VCaP (cell line): ENCODE measurements around the gene TDP2.
"Not testable (repeated sequence)": the region's sequence is repeated elsewhere in the genome, so short reads cannot be mapped to it uniquely, and the experiment has no call there.

ENCODE experiments used
- H3K27ac ChIP-seq: fragments of 450-650 bp; 2 replicates; pipeline ENCODE4 v1.5.1; 2017
- CTCF ChIP-seq: fragments of 450-650 bp; conservative IDR thresholded peaks from 2 replicates; pipeline ENCODE4 v1.5.1; 2017; ENCODE audit warnings: mild to moderate bottlenecking, moderate library complexity

The TDP2 gene

GRCh38 chr6:24655215-24655614 lies 11.5 kb downstream of the TDP2 start:
- TF ChIP-seq CTCF, result no peak
- peak overlapping the region; percentile 64 for H3K27ac ChIP-seq

GRCh38 chr6:24650365-24650764 lies 16.3 kb downstream of the TDP2 start:
- no peak for TF ChIP-seq CTCF
- peak overlapping the region; percentile 25 for H3K27ac ChIP-seq

GRCh38 chr6:24649691-24650090 lies 17.0 kb downstream of the TDP2 start:
- TF ChIP-seq CTCF, result no peak
- no peak overlapping the region for H3K27ac ChIP-seq

- no peak for TF ChIP-seq CTCF
- no peak overlapping the region for H3K27ac ChIP-seq
These were observed 18.4 kb downstream of the TDP2 start for GRCh38 chr6:24648276-24648675.

- no peak for TF ChIP-seq CTCF
- H3K27ac ChIP-seq, result peak overlapping the region; percentile 67
These were observed 19.9 kb downstream of the TDP2 start for GRCh38 chr6:24646771-24647170.

- TF ChIP-seq CTCF, result no peak
- no peak overlapping the region for H3K27ac ChIP-seq
These were observed 22.3 kb downstream of the TDP2 start for GRCh38 chr6:24644377-24644776.

GRCh38 chr6:24643920-24644319 lies 22.8 kb downstream of the TDP2 start:
- H3K27ac ChIP-seq, result no peak overlapping the region
- TF ChIP-seq CTCF, result no peak

GRCh38 chr6:24642061-24642460 lies 24.6 kb downstream of the TDP2 start:
- H3K27ac ChIP-seq, result no peak overlapping the region
- TF ChIP-seq CTCF, result no peak

GRCh38 chr6:24640631-24641030 lies 26.1 kb downstream of the TDP2 start:
- H3K27ac ChIP-seq, result not testable (repeated sequence)
